Natural killer cell (primary cell): ENCODE measurements around the gene IGSF9. TPM values are rescaled to one million over a fixed set of nuclear protein-coding genes. Genes with fewer than 3 reads are reported as not detected.

Experiments used
- ATAC-seq, 3 donors: fragments of 150-1000 bp in 2 of 3; fragments of 200-7000 bp in 1 of 3; cut with Tn5 transposase; 1 replicate in 1 of 3; 2 replicates in 2 of 3; pipeline ENCODE4 v1.10.0; 2021; ENCODE audit warnings: mild to moderate bottlenecking in 2 of 3, moderate library complexity in 2 of 3
- DNase-seq, 2 donors: peaks; one replicate each; pipeline versions ENCODE4 v3.0.0 to v3.0.0-alpha.2; 2013 to 2021; ENCODE audit warnings: mixed read lengths in 1 of 2
- H3K27ac ChIP-seq: one replicate; pipeline ENCODE4 v1.5.1; 2013; ENCODE audit warnings: mild to moderate bottlenecking, low read length
- H3K27me3 ChIP-seq: one replicate; pipeline ENCODE4 v1.6.1; 2013; ENCODE audit warnings: low read length; ENCODE audit not compliant: control insufficient read depth, insufficient read depth
- H3K36me3 ChIP-seq: one replicate; pipeline ENCODE4 v1.6.1; 2013; ENCODE audit warnings: low read length; ENCODE audit not compliant: control insufficient read depth, insufficient read depth
- H3K4me1 ChIP-seq: one replicate; pipeline ENCODE4 v1.6.1; 2013; ENCODE audit warnings: low read length; ENCODE audit not compliant: control insufficient read depth, insufficient read depth
- H3K4me3 ChIP-seq: one replicate; pipeline ENCODE4 v1.5.1; 2013; ENCODE audit warnings: low read length
- H3K9me3 ChIP-seq: one replicate; pipeline ENCODE4 v1.6.1; 2013; ENCODE audit warnings: low read length; ENCODE audit not compliant: control insufficient read depth, insufficient read depth
- H3K27ac Mint-ChIP-seq, 2 donors: one replicate each; pipeline ENCODE4 v1.8.0; 2022; ENCODE audit warnings: mild to moderate bottlenecking in 2 of 2, mixed read lengths in 2 of 2, moderate library complexity in 1 of 2
- H3K27me3 Mint-ChIP-seq, 2 donors: one replicate each; pipeline ENCODE4 v1.8.0; 2022; ENCODE audit warnings: low read depth in 2 of 2, mixed read lengths in 2 of 2
- H3K36me3 Mint-ChIP-seq: one replicate; pipeline ENCODE4 v1.8.0; 2022; ENCODE audit warnings: mixed read lengths
- H3K4me1 Mint-ChIP-seq, 2 donors: one replicate each; pipeline ENCODE4 v1.8.0; 2022; ENCODE audit warnings: mixed read lengths in 2 of 2
- H3K4me3 Mint-ChIP-seq: one replicate; pipeline ENCODE4 v1.8.0; 2022; ENCODE audit warnings: mild to moderate bottlenecking, moderate library complexity, mixed read lengths
- H3K9me3 Mint-ChIP-seq, 2 donors: one replicate each; pipeline ENCODE4 v1.8.0; 2022; ENCODE audit warnings: mixed read lengths in 2 of 2
- CTCF ChIP-seq: fragments of 200-600 bp; IDR thresholded peaks from one replicate; pipeline ENCODE4 v1.8.0; 2022; ENCODE audit warnings: antibody characterized with exemption
- WGBS: methylation state at CpG from one replicate; pipeline ENCODE4 v1.1.7; 2013; ENCODE audit warnings: missing lambda C conversion rate; ENCODE audit not compliant: insufficient coverage; 5-methylcytosine and 5-hydroxymethylcytosine counted together
- intact Hi-C: fragments of 100-400 bp; cut with micrococcal nuclease; formaldehyde crosslinking; loops from one replicate; pipeline ENCODE4 v1.14.2; 2022
- total RNA-seq, 4 donors: library from RNA; stranded (reverse); fragments of 120-200 nt in 1 of 4; gene quantifications; one replicate each; pipeline versions ENCODE4 v1.2.3 to v1.2.4, GENCODE V29; 2013 to 2022

The IGSF9 gene
- total RNA-seq = not detected
- 0.05 TPM for total RNA-seq (2013)

GRCh38 chr1:159945483-159946241, at the start of gene IGSF9:
IGSF9 (minus strand) TSS chr1:159945613; CDS start chr1:159943454, 2,159 bp downstream.
- Histone ChIP-seq H3K36me3 (no peaks in the 10 kb centered on the region), H3K4me1 (peaks cover 6% of the 10 kb centered on the region), H3K9me3 (no peaks in the 10 kb centered on the region), H3K27ac (no peak within 1 kb of the TSS), H3K27me3 (peaks cover 18% of the 10 kb centered on the region), H3K4me3 (no peak within 1 kb of the TSS)
- DNase-seq = peak; percentile 50 to 88
- peak; percentile 88 to 98 (median 97) for ATAC-seq
- H3K4me3 Mint-ChIP-seq = peak within 1 kb of the TSS; percentile 79
- intact Hi-C loops = no loop called here
- peaks cover 42 to 44% of the 10 kb centered on the region in 2 donors for H3K27me3 Mint-ChIP-seq
- H3K27ac Mint-ChIP-seq = peak within 1 kb of the TSS in 1 of 2 donors; percentile 29
- peak; percentile 40 for TF ChIP-seq CTCF
- no peaks in the 10 kb centered on the region for H3K36me3 Mint-ChIP-seq
- peaks cover 7 to 15% of the 10 kb centered on the region in 2 donors for H3K4me1 Mint-ChIP-seq
- 4% methylated on average over 58 of the region's 58 CpGs for WGBS
- H3K9me3 Mint-ChIP-seq = no peaks in the 10 kb centered on the region

GRCh38 chr1:159994896-159995295, 49.5 kb upstream of the IGSF9 start:
- H3K4me3 ChIP-seq = no peak overlapping the region
- H3K27me3 Mint-ChIP-seq = peaks cover 36 to 38% of the 10 kb centered on the region in 2 donors
- H3K4me1 ChIP-seq = no peaks in the 10 kb centered on the region
- DNase-seq (no peak), ATAC-seq (no peak)
- peaks cover 8% of the 10 kb centered on the region for H3K27me3 ChIP-seq
- no peak for TF ChIP-seq CTCF
- no peaks in the 10 kb centered on the region for H3K36me3 ChIP-seq
- no peaks in the 10 kb centered on the region for H3K4me1 Mint-ChIP-seq
- H3K27ac Mint-ChIP-seq = no peak overlapping the region
- intact Hi-C loops = no loop called here
- H3K9me3 ChIP-seq = no peaks in the 10 kb centered on the region
- H3K9me3 Mint-ChIP-seq = no peaks in the 10 kb centered on the region
- WGBS = 86% methylated on average over 2 of the region's 2 CpGs
- H3K36me3 Mint-ChIP-seq = no peaks in the 10 kb centered on the region
- no peak overlapping the region for H3K27ac ChIP-seq
- H3K4me3 Mint-ChIP-seq = no peak overlapping the region

- Histone ChIP-seq H3K36me3 (no peaks in the 10 kb centered on the region), H3K4me3 (no peak overlapping the region), H3K27ac (no peak overlapping the region), H3K9me3 (no peaks in the 10 kb centered on the region), H3K4me1 (no peaks in the 10 kb centered on the region), H3K27me3 (peaks cover 4% of the 10 kb centered on the region)
- 95% methylated on average over 1 of the region's 2 CpGs for WGBS
- no peak for TF ChIP-seq CTCF
- intact Hi-C loops = no loop called here
- DNase-seq (no peak), ATAC-seq (no peak)
- Mint-ChIP-seq H3K9me3 (no peaks in the 10 kb centered on the region), H3K4me3 (no peak overlapping the region), H3K27ac (no peak overlapping the region), H3K4me1 (no peaks in the 10 kb centered on the region), H3K36me3 (no peaks in the 10 kb centered on the region), H3K27me3 (peaks cover 35 to 36% of the 10 kb centered on the region in 2 donors)
These were observed 48.5 kb upstream of the IGSF9 start for GRCh38 chr1:159993911-159994310.
